Endothelial cell of umbilical vein (primary cell): Measurements from ENCODE around the gene RPTN. TPM values are rescaled to one million over a fixed set of nuclear protein-coding genes. Genes with fewer than 3 reads are reported as not detected.
"Not testable (repeated sequence)": the region's sequence is repeated elsewhere in the genome, so short reads cannot be mapped to it uniquely, and the experiment has no call there.

Experiments
- BruUV-seq: library from RNA; stranded (reverse); fragments of 400-500 nt; replicated peaks from 2 replicates; lab custom pipeline; 2021; lab: Mats Ljungman, UMichigan
- CTCF ChIA-PET: fragments of 300-600, 350-600 bp; sonication (Branson Sonifier 250); formaldehyde crosslinking; loops from one replicate; lab custom pipeline; 2021; ENCODE audit warnings: antibody characterized with exemption, inconsistent platforms; lab: Charles Lee
- POLR2A ChIA-PET: fragments of 300-600, 350-600 bp; sonication (Branson Sonifier 250); formaldehyde crosslinking; loops from one replicate; lab custom pipeline; 2021; ENCODE audit warnings: antibody characterized with exemption, inconsistent platforms; lab: Charles Lee
- DNase-seq: peaks from one replicate; pipeline ENCODE4 v3.0.0-alpha.2; 2011; ENCODE audit warnings: low read depth, low spot score
- FAIRE-seq: peaks from 2 replicates; lab custom pipeline; 2011; peaks lifted over from hg19 to GRCh38; lab: Jason Lieb, UNC
- H2AFZ ChIP-seq: 2 replicates; pipeline ENCODE4 v1.6.0; 2012; ENCODE audit warnings: low read depth, low read length, control low read depth, inconsistent platforms
- H3K27ac ChIP-seq: 2 replicates; pipeline ENCODE4 v1.5.1; 2011; ENCODE audit warnings: low read depth, mild to moderate bottlenecking, control low read depth, low read length, moderate library complexity; ENCODE audit not compliant: insufficient read depth
- H3K27me3 ChIP-seq, 2 experiments: 2 replicates each; pipeline versions ENCODE4 v1.6.0 to v1.6.1; 2011; ENCODE audit warnings: low read length in 2 of 2, mixed read lengths in 1 of 2; ENCODE audit not compliant: control insufficient read depth in 2 of 2, insufficient read depth in 2 of 2
- H3K36me3 ChIP-seq, 2 experiments: 2 replicates in 1 of 2; 3 replicates in 1 of 2; pipeline ENCODE4 v1.5.1; 2011; ENCODE audit warnings: low read length in 2 of 2, mild to moderate bottlenecking in 1 of 2, moderate library complexity in 1 of 2; ENCODE audit not compliant: control insufficient read depth in 2 of 2, insufficient read depth in 2 of 2; ENCODE audit errors: extremely low read depth in 1 of 2
- H3K4me1 ChIP-seq: 3 replicates; pipeline ENCODE4 v1.5.1; 2011; ENCODE audit warnings: mild to moderate bottlenecking, low read length; ENCODE audit not compliant: control insufficient read depth, insufficient read depth; ENCODE audit errors: extremely low read depth
- H3K4me2 ChIP-seq: 2 replicates; pipeline ENCODE4 v1.6.1; 2011; ENCODE audit warnings: low read length, control low read depth, mixed read lengths; ENCODE audit not compliant: insufficient read depth
- H3K4me3 ChIP-seq, 3 experiments: fragments of 200-600 bp in 1 of 3; sonication (generic), shearing (Covaris generic) in 1 of 3; replicated peaks in 1 of 3; 2 replicates each; pipeline ENCODE4 v1.5.1; 2011 to 2016; ENCODE audit warnings: control low read depth in 3 of 3, low read length in 3 of 3, mild to moderate bottlenecking in 2 of 3, inconsistent platforms in 1 of 3, low read depth in 1 of 3, moderate library complexity in 1 of 3; ENCODE audit not compliant: insufficient read depth in 1 of 3
- H3K79me2 ChIP-seq: 2 replicates; pipeline ENCODE4 v1.6.0; 2012; ENCODE audit warnings: low read length, inconsistent platforms; ENCODE audit not compliant: control insufficient read depth, insufficient read depth
- H3K9ac ChIP-seq: replicated peaks from 2 replicates; pipeline ENCODE3; 2011; ENCODE audit warnings: low read length, control low read depth; ENCODE audit not compliant: insufficient read depth; ENCODE audit errors: extremely low read depth
- H3K9me1 ChIP-seq: replicated peaks from 3 replicates; pipeline ENCODE4 v1.6.0; 2011; ENCODE audit warnings: mild to moderate bottlenecking, low read length; ENCODE audit not compliant: control insufficient read depth, insufficient read depth; ENCODE audit errors: extremely low read depth
- H3K9me3 ChIP-seq: replicated peaks from 2 replicates; pipeline ENCODE4 v1.5.1; 2012; ENCODE audit warnings: low read length, inconsistent platforms; ENCODE audit not compliant: control insufficient read depth, insufficient read depth
- H4K20me1 ChIP-seq: replicated peaks from 2 replicates; pipeline ENCODE3; 2011; ENCODE audit warnings: mild to moderate bottlenecking, low read length; ENCODE audit not compliant: control insufficient read depth, insufficient read depth; ENCODE audit errors: extremely low read depth
- EZH2 ChIP-seq: IDR thresholded peaks from 2 replicates; pipeline ENCODE4 v1.6.1; 2012; ENCODE audit warnings: borderline replicate concordance, low read depth, mild to moderate bottlenecking, moderate library complexity, low read length, inconsistent platforms; ENCODE audit not compliant: severe bottlenecking
- FOS ChIP-seq: IDR thresholded peaks from 2 replicates; pipeline ENCODE4 v1.6.1; 2011; ENCODE audit warnings: mild to moderate bottlenecking, low read length, moderate library complexity, borderline replicate concordance; ENCODE audit not compliant: insufficient read depth
- GATA2 ChIP-seq: IDR thresholded peaks from 2 replicates; pipeline ENCODE4 v1.7.0; 2011; ENCODE audit warnings: low read depth, mild to moderate bottlenecking, moderate library complexity, mixed read lengths, low read length; ENCODE audit not compliant: insufficient read length, insufficient read depth
- JUN ChIP-seq: IDR thresholded peaks from 2 replicates; pipeline ENCODE4 v1.6.1; 2011; ENCODE audit warnings: borderline replicate concordance, low read depth; ENCODE audit not compliant: insufficient read length, insufficient read depth
- MYC ChIP-seq: IDR thresholded peaks from one replicate; pipeline ENCODE4 v1.6.1; 2011; ENCODE audit warnings: mild to moderate bottlenecking, low read depth, low read length
- POLR2A ChIP-seq: IDR thresholded peaks from 2 replicates; pipeline ENCODE4 v1.6.1; 2012; ENCODE audit warnings: low read depth, mild to moderate bottlenecking, control low read depth, low read length
- POLR2AphosphoS5 ChIP-seq: IDR thresholded peaks from 2 replicates; pipeline ENCODE4 v1.6.1; 2012; ENCODE audit warnings: low read depth, mild to moderate bottlenecking, control low read depth, low read length, moderate library complexity; ENCODE audit not compliant: insufficient read depth
- dilution Hi-C: fragments of 300-500 bp; cut with MboI; formaldehyde crosslinking; loops from one replicate; pipeline ENCODE4 v1.15.0; 2019; ENCODE audit warnings: low sequenced_read_pairs; ENCODE audit not compliant: extremely low pct_ligation_motif_present
- intact Hi-C: fragments of 100-400 bp; cut with micrococcal nuclease; formaldehyde crosslinking; loops from one replicate; pipeline ENCODE4 v1.10.0; 2022
- polyA plus RNA-seq, 4 experiments: library from polyadenylated mRNA; depleted of rRNA in 3 of 4; stranded (reverse) in 3 of 4; unstranded in 1 of 4; fragments of >200 nt; gene quantifications; 2 replicates each; pipeline versions ENCODE4 v1.2.1 to v1.2.3, GENCODE V29; 2011 to 2012; ENCODE audit warnings: missing spikeins in 1 of 4
- total RNA-seq: library from RNA; stranded (reverse); gene quantifications from 2 replicates; pipeline ENCODE4 v1.2.3, GENCODE V29; 2021
- TF ChIP-seq, protein P1 (sequence below): IDR thresholded peaks from 2 replicates; pipeline ENCODE4 v1.6.1; 2011; ENCODE audit not compliant: insufficient read depth, insufficient read length
- TF ChIP-seq, protein P2 (sequence below), 2 donors: IDR thresholded peaks; 1 replicate in 1 of 2; 2 replicates in 1 of 2; pipeline ENCODE4 v1.5.1; 2011; ENCODE audit warnings: low read length in 2 of 2, mild to moderate bottlenecking in 2 of 2, moderate library complexity in 2 of 2, control low read depth in 1 of 2, inconsistent platforms in 1 of 2, low read depth in 1 of 2; ENCODE audit not compliant: insufficient read depth in 1 of 2; ENCODE audit errors: extremely low read depth in 1 of 2

RPTN gene
- total and polyA plus RNA-seq, 2 donors (not counting 3 experiments of a cell fraction or from before 2014, with no cell fraction given): not detected

DNA sequence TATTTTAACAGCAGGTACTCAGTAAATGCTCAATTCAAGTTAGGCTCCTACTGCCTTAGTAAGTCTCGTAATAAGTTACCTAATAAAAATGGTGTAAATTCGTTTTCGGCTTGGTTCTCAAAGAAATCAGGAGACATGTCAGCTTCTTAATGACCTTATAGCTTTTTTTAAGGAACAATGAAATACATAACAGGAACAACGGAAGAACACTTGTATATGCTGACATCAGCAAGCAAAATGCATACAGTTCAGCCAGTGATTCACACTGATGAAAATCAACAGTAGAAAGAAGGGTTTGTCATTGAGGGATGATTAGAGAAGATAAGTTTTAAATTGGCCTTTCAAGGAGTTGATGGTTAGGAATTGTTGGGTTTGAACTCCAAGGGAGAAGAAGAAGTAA, 13.3 kb downstream of the RPTN start:
- intact Hi-C loops: no loop called here
- no peak for DNase-seq
- ChIA-PET CTCF (interaction anchor here (1.1 kb wide), 1 partner anchor 313 kb away, joined by 3 read pairs; no protein-coding TSS in a partner anchor), POLR2A (no interaction called here)
- no peak overlapping the region for H3K9ac ChIP-seq
- dilution Hi-C loops: no loop called here
- H3K79me2 ChIP-seq: no peaks in the 10 kb centered on the region
- H3K9me3 ChIP-seq: no peaks in the 10 kb centered on the region
- no peak overlapping the region for H3K4me3 ChIP-seq
- no peaks in the 10 kb centered on the region for H3K36me3 ChIP-seq
- FAIRE-seq: no peak
- H2AFZ ChIP-seq: no peak overlapping the region
- H3K27ac ChIP-seq: no peak overlapping the region
- no peaks in the 10 kb centered on the region for H3K9me1 ChIP-seq
- TF ChIP-seq, protein P1, sequence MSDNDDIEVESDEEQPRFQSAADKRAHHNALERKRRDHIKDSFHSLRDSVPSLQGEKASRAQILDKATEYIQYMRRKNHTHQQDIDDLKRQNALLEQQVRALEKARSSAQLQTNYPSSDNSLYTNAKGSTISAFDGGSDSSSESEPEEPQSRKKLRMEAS: no peak
- TF ChIP-seq, protein P2, sequence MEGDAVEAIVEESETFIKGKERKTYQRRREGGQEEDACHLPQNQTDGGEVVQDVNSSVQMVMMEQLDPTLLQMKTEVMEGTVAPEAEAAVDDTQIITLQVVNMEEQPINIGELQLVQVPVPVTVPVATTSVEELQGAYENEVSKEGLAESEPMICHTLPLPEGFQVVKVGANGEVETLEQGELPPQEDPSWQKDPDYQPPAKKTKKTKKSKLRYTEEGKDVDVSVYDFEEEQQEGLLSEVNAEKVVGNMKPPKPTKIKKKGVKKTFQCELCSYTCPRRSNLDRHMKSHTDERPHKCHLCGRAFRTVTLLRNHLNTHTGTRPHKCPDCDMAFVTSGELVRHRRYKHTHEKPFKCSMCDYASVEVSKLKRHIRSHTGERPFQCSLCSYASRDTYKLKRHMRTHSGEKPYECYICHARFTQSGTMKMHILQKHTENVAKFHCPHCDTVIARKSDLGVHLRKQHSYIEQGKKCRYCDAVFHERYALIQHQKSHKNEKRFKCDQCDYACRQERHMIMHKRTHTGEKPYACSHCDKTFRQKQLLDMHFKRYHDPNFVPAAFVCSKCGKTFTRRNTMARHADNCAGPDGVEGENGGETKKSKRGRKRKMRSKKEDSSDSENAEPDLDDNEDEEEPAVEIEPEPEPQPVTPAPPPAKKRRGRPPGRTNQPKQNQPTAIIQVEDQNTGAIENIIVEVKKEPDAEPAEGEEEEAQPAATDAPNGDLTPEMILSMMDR (IDR thresholded peaks at IDR 0.05; ENCODE audit: extremely low read depth in 1 of 2, insufficient read depth in 1 of 2, low read depth in 1 of 2, low read length in 2 of 2): no peak
- no peak for TF ChIP-seq FOS
- no peak for TF ChIP-seq POLR2A
- TF ChIP-seq POLR2AphosphoS5: no peak
- TF ChIP-seq MYC: no peak
- no peak for TF ChIP-seq JUN
- TF ChIP-seq GATA2: no peak
- no peak for TF ChIP-seq EZH2
- H3K4me1 ChIP-seq: no peaks in the 10 kb centered on the region
- H4K20me1 ChIP-seq: no peaks in the 10 kb centered on the region
- no peak overlapping the region for H3K4me2 ChIP-seq
- no TSS peak for BruUV-seq
- no peaks in the 10 kb centered on the region for H3K27me3 ChIP-seq

DNA sequence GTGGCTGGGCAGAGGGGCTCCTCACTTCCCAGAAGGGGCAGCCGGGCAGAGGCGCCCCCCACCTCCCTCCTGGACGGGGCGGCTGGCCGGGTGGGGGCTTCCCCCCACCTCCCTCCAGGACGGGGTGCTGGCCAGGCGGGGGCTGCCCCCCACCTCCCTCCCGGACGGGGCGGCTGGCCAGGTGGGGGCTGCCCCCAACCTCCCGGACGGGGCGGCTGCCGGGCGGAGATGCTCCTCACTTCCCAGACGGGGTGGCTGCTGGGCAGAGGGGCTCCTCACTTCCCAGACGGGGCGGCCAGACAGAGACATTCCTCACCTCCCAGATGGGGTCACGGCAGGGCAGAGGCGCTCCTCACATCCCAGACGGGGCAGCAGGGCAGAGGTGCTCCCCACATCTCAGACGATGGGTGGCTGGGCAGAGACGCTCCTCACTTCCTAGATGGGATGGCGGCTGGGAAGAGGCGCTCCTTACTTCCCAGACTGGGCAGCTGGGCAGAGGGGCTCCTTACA, 14.3 kb downstream of the RPTN start:
- H3K4me3 ChIP-seq, H4K20me1 ChIP-seq, H2AFZ ChIP-seq, BruUV-seq, CTCF ChIA-PET, H3K4me2 ChIP-seq, H3K79me2 ChIP-seq, H3K9me1 ChIP-seq, intact Hi-C loops, DNase-seq, H3K9me3 ChIP-seq, dilution Hi-C loops, H3K36me3 ChIP-seq, FAIRE-seq, H3K4me1 ChIP-seq, H3K27ac ChIP-seq, H3K9ac ChIP-seq, H3K27me3 ChIP-seq, POLR2A ChIA-PET: not testable (repeated sequence)
